LNCaP clone FGC (cell line): Measurements from ENCODE around the gene HOXA5.
A peak's percentile ranks its signal among the peaks of the same experiment; 100 is the strongest.

Experiments used
- DNase-seq: peaks from one replicate; pipeline ENCODE4 v3.0.0-alpha.2; 2011; ENCODE audit warnings: low read depth
- H3K4me3 ChIP-seq: 2 replicates; pipeline ENCODE4 v1.5.1; 2011; ENCODE audit warnings: mild to moderate bottlenecking, low read depth, low read length, control low read depth
- CTCF ChIP-seq: IDR thresholded peaks from 2 replicates; pipeline ENCODE4 v1.5.1; 2012; ENCODE audit warnings: mild to moderate bottlenecking; ENCODE audit not compliant: control insufficient read depth, insufficient read depth; ENCODE audit errors: extremely low read depth

Gene HOXA5

GRCh38 chr7:27111751-27112277, 31.7 kb downstream of the HOXA5 start:
- DNase-seq, result no peak
- H3K4me3 ChIP-seq, result no peak overlapping the region
- no peak for TF ChIP-seq CTCF

- no peak for TF ChIP-seq CTCF
- no peak for DNase-seq
- peak overlapping the region; percentile 23; the same call in 1 of the 2 replicates for H3K4me3 ChIP-seq
These were observed 32.3 kb downstream of the HOXA5 start for GRCh38 chr7:27111042-27111750.

- DNase-seq, result no peak
- peak overlapping the region; percentile 23; the same call in 1 of the 2 replicates for H3K4me3 ChIP-seq
- no peak for TF ChIP-seq CTCF
These were observed 33.1 kb downstream of the HOXA5 start for GRCh38 chr7:27110186-27111031.

GRCh38 chr7:27109466-27110185, 33.9 kb downstream of the HOXA5 start:
- no peak for DNase-seq
- H3K4me3 ChIP-seq, result no peak overlapping the region
- no peak for TF ChIP-seq CTCF

GRCh38 chr7:27108390-27109127, 34.9 kb downstream of the HOXA5 start:
- H3K4me3 ChIP-seq, result no peak overlapping the region
- DNase-seq, result no peak
- no peak for TF ChIP-seq CTCF

GRCh38 chr7:27107391-27108381, 35.8 kb downstream of the HOXA5 start:
- no peak overlapping the region for H3K4me3 ChIP-seq
- no peak for TF ChIP-seq CTCF
- no peak for DNase-seq
